HG02678 (cell line): ENCODE results near the gene SNRPD2.

Source experiments
- ATAC-seq: cut with Tn5 transposase; IDR thresholded peaks from one replicate; pipeline ENCODE4 v1.9.1; 2021; ENCODE audit warnings: mild to moderate bottlenecking, moderate library complexity; ENCODE audit not compliant: unreplicated experiment

SNRPD2 gene

GRCh38 chr19:45660636-45661035 lies 31.1 kb downstream of the SNRPD2 start:
- no peak for ATAC-seq

DNA sequence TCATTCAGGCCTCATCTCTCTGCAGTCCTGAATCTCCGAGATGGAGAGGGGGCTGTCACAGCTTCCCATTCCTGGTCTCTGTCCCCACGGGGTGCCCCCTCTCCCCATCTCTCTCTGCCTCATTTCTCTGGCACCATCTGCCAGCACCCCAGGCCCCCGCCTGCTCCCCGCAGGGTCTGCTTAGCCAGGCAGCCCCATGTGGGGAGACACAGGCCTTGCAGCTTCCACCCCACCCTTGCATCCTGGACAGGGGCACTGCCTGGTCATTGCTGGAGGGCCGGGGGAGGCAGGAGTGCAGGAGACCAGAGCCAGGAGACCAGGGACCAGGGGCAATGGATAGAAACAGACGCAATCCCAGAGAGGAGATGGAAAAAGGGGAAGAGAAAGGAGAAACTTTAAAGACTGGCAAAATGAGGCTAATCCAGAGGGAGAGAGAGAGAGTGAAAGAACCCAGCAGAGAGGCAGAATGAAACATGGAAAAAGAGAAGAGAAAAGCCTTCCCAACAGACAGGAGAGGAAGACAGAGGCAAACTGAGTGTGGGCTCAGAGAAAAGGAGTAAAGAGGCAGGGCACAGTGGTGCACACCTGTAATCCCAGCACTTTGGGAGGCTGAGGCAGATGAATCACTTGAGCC lies 32.5 kb downstream of the SNRPD2 start:
- no peak for ATAC-seq

DNA sequence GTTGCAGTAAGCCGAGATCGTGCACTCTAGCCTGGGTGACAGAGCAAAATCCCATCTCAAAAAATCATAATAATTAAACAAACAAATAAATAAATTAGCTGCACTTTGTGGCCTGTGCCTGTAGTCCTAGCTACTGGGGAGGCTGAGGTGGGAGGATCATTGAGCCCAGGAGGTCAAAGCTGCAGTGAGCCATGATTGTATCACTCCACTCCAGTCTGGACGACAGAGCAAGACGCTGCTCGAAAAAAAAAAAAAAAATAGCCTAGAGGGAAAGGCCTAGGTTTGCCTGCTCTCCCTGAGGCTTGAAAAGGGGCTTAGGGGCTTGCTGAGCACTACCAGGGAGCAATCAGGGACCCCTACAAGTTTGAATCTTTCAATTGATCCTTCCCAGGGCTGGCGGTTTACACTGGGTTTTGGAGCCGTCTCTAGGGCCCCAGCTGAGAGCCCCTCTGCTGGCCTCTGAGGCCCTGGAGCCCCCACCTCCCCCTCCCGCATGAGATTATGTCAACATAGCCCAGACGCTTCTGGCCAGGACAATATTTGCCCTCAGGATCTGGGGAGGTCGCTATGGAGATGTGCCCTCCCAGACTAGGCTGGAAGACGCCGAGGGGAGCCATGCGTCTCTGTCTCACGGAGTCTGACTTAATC lies 34.1 kb downstream of the SNRPD2 start:
- no peak for ATAC-seq

- ATAC-seq = no peak
These were observed 36.7 kb downstream of the SNRPD2 start for GRCh38 chr19:45655073-45655472.

DNA sequence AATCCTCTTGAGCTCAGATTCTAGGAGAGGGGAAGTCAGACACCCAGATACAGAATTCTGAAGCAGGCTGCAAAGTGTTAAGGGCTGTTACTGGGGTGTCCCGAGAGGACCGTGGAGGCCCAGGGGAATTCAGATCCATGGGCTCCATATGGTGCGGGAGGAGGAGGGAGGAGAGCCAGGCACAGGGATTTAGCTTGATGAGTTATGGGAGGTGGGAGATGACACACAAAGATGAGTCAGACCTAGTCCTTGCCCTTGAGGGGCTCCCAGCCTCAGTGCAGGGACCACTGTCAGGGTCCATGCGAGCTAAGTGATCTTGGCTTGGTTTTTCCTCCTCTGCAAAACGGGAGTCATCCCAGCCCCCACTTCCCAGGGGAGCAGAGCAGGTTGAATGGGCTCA lies 38.1 kb downstream of the SNRPD2 start:
- no peak for ATAC-seq

DNA sequence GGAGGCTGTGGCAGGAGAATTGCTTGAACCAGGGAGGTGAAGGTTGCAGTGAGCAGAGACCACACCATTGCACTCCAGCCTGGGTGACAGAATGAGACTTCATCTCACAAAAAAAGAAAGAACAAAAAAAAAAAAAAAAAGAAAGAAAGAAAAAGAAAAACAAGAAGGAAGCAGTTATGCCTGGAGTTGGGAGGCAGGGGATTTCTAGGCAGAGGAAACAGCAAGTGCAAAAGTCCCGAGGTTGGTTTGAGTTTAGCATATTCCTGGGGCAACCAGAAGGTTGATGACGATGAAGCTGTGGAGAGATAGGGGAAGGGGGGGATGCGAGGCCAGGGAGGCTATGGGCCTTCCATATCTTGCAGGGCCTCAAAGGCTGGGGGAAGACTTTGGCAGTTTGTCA lies 41.0 kb downstream of the SNRPD2 start:
- ATAC-seq = no peak

DNA sequence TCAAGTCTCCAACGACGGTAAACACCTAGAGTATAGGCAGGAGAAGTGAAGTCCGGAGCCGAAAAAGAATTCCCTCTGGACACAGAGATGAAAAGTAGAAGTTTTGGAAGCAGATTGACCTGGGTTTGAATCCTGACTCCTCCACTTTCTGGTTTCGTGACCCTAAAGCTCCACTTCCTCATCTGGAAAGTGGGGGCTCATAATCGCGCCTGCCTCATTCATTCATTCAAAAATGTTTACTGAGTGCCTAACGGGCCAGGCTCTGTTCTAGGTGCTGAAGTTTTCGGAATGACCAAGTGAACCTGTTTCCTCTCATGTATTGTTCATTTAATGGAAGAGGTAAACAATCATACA lies 45.4 kb downstream of the SNRPD2 start:
- ATAC-seq = no peak

GRCh38 chr19:45645631-45646344 lies 46.0 kb downstream of the SNRPD2 start:
- peak; percentile 36 for ATAC-seq

DNA sequence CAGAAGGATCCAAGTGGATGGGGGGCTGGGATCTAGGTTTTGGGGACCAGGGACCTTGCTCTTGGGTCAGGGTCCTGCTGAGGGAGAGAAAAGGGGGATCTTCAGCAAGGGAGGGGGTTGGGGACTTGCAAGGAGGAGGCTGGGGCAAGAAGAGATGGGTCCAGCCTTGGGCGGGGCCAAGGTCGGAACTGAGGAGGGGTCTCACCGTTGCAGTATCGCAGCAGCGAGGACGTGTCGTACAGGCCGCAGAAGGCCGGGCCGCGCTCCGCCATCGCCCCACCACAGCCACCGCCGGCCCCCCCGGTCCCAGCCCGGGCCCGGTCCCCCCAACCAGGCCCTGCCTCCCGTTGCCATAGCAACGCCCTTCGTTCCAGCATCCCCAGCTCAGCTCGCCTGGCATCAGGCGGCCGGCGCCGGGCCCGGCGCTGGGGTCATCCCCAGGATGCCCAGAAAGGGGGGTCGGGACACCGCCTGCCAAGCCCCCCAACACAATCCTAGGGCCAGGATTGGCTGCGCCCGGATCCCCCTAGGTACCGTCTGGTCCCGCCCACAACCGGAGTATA lies 46.6 kb downstream of the SNRPD2 start:
- ATAC-seq = no peak

- ATAC-seq = no peak
These were observed 47.6 kb downstream of the SNRPD2 start for GRCh38 chr19:45643927-45644771.

DNA sequence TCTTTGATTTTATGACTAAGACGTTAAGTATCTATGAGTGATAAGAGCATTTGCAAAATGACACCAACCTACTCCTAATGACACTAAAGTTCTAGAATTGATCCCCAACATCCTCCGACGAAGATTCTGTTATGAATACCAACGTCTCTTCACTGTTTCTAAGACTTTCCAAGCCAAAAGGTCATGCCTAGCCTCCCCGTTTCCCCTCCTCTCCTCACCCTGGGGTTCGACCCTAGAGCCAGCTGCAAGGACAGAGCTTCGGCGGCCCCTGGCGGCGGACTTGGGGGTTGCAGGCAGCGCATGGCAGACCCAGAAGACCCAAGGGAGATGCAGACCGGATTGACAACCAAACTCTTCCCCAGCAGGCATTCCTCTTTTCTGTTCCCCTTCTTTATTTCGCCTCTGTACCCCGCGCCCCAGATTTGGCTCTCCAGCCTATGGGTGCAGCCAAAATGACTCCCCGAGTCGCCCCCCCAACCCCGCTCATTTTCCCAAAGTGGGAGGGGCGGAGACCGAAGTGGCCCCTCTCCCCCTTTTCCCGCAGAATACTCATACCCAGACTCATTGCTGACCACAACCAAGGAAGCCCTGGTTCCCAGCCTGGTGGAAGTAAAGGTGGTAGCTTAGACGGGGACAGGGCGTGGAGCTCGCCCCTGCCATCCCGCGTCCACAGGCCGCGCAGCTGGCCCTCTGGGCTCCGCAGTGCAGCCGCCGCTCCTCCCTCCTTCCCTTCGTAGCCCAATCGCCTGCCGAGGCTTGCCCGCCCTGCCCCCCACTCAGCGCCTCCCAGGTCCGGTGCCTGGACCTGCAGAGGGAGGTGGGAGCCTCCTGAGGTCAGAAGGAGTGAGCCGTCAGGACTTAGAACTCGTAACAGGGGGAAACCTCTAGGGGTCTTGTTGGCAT lies 48.5 kb downstream of the SNRPD2 start:
- peak; percentile 30 for ATAC-seq

DNA sequence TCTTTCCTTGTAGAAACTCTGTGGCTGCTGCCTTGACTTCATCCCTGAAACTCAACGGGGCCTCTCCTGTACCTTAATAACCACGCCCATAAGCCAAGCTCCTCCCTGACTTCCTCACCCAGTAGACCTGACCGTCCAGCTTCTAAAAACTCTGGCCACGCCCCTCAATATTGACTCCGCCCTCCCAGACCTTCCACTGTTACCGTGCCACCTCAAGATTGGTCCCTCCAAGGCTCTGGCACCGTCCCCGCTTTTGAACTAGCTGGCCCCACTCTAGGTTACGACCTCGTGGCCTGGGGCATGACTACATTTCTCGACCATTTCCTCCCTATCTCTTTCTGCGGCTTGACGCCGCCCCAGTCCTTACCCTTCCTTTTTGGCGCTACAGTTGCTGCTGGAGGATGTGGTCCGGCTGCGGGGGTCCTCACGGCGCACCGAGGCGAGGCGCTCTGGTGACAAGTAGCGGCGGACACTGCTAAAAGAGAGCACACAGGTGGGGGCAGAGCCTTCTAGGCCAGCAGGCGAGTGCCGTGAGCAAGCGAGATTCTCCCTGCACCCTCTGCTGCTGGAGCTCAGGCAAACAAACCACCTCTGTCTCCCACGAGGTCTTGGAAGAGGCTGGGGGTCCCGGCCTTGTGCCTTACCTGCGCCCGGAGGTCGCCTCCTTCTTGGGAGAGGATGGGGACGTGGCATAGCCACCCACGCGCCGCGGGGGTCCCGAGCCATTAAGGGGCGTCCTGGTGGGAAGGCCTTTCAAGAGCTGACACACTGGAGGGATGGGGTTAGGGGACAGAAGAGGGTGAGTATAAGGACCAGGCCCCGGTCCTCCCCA lies 50.3 kb downstream of the SNRPD2 start:
- ATAC-seq = peak; percentile 31

- ATAC-seq = no peak
These were observed 50.9 kb downstream of the SNRPD2 start for GRCh38 chr19:45640849-45641273.

DNA sequence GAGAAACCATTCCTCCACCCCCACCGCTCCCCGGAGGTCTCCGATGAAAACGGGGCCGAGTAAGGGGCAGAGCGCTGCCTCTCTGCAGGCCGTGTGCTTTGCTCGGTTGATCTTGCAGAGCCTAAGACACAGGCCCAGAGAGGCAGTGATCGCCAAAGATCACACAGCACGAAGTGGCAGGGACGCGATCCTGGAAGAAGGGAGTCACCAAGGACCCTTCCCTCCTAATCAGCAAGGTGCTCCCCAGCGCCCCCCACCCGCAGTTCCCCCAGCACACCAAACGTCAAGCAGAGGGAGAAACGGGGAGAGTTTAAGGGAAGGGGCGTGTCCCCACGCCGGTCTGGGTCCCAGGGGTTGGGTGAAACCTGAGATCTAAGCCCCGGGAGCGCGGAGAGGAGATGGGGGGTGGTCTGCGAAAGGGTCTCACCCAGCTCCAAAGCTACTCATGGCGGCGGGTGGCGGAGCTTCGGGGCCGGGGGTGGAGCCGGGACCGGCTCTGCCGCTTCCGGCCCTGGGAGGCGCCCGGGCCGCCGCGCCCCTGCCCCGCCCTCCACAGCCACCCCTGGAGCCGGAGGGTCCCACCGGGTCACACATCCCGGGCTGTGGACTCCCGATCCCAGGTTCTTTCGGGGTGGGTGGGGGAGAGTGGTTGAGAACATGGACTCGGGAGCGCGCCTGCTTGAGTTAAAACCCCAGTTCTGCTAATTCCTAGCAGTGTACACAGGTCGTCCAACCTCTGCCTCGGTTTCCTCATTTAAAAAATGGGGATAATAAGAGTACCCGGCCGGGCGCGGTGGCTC lies 52.6 kb downstream of the SNRPD2 start, which contains the start of gene EML2:
Gene EML2, minus strand, starts transcription at position 468 of the 800 bp plus-strand sequence. Its CDS starts 21 bp downstream, at position 447.
- ATAC-seq = peak; percentile 25

DNA sequence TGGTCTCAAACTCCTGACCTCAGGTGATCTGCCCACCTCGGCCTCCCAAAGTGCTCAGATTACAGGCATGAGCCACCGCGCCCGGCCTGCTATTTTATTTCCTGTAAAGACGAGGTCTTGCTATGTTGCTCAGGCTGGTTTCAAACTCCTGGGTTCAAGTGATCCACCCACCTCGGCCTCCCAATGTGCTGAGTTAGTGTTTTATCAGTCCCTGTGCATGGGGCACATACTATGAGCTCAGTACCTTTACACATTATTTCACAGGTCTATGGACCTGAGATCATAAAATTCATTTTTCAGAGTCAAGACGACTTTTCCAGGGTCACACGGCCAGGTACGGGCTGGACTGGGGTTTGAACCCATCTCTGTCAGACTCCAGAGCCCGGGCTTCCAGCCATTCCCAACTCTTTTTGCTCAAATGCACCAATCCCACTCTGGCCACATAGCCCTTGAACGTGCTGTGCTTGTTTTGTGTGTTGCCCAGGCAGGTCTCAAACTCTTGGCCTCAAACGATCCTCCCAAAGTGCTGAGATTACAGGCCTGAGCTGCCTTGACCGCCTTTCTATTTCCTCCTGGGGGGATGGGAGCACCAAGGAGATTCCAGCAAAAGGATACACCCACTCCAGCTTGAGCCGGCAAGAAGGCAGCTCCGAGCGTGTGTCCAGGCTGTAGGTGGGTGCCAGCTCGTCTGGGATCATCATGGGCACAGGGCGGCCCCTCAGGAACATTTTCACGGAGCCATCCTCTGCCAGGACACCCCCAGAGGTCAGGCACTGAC lies 53.7 kb downstream of the SNRPD2 start:
- ATAC-seq = no peak
